NT2/D1 (cell line): ENCODE measurements around the gene ADAM8.
A peak's percentile ranks its signal among the peaks of the same experiment; 100 is the strongest.

Source experiments
- DNase-seq: peaks from one replicate; pipeline ENCODE4 v3.0.0-alpha.2; 2011; ENCODE audit warnings: low read depth, low spot score
- H3K27me3 ChIP-seq: 2 replicates; pipeline ENCODE4 v1.6.0; 2011; ENCODE audit warnings: mild to moderate bottlenecking; ENCODE audit not compliant: insufficient read length, insufficient read depth
- H3K36me3 ChIP-seq: 2 replicates; pipeline ENCODE4 v1.6.1; 2011; ENCODE audit warnings: mild to moderate bottlenecking, low read length, mixed read lengths; ENCODE audit not compliant: insufficient read depth, insufficient read length
- H3K4me1 ChIP-seq: 2 replicates; pipeline ENCODE4 v1.5.1; 2011; ENCODE audit not compliant: insufficient read depth, insufficient read length
- H3K4me3 ChIP-seq: 2 replicates; pipeline ENCODE4 v1.5.1; 2011; ENCODE audit warnings: low read depth; ENCODE audit not compliant: insufficient read length
- H3K9ac ChIP-seq: 2 replicates; pipeline ENCODE4 v1.6.0; 2011; ENCODE audit warnings: low read depth; ENCODE audit not compliant: insufficient read length
- H3K9me3 ChIP-seq: 2 replicates; pipeline ENCODE4 v1.5.1; 2011; ENCODE audit warnings: mild to moderate bottlenecking, low read length; ENCODE audit not compliant: insufficient read depth
- SUZ12 ChIP-seq: IDR thresholded peaks from 2 replicates; pipeline ENCODE4 v1.6.1; 2011; ENCODE audit not compliant: insufficient read length, insufficient read depth; ENCODE audit errors: extremely low read depth
- YY1 ChIP-seq: IDR thresholded peaks from 2 replicates; pipeline ENCODE4 v1.6.1; 2011; ENCODE audit not compliant: insufficient read length, insufficient read depth
- ZNF274 ChIP-seq: IDR thresholded peaks from 2 replicates; pipeline ENCODE4 v1.6.1; 2011; ENCODE audit warnings: mild to moderate bottlenecking, low read depth, low read length

Gene ADAM8

GRCh38 chr10:133231946-133232574 lies 44.6 kb downstream of the ADAM8 start:
- no peak for TF ChIP-seq ZNF274
- no peak for TF ChIP-seq YY1
- no peak for TF ChIP-seq SUZ12
- no peaks in the 10 kb centered on the region for H3K36me3 ChIP-seq
- H3K27me3 ChIP-seq, result peaks cover 82% of the 10 kb centered on the region
- H3K9me3 ChIP-seq, result peaks cover 7% of the 10 kb centered on the region; the same call in 1 of the 2 replicates
- no peak overlapping the region for H3K9ac ChIP-seq
- peak; percentile 60 for DNase-seq
- peaks cover 10% of the 10 kb centered on the region for H3K4me1 ChIP-seq
- H3K4me3 ChIP-seq, result peak overlapping the region; percentile 11

DNA sequence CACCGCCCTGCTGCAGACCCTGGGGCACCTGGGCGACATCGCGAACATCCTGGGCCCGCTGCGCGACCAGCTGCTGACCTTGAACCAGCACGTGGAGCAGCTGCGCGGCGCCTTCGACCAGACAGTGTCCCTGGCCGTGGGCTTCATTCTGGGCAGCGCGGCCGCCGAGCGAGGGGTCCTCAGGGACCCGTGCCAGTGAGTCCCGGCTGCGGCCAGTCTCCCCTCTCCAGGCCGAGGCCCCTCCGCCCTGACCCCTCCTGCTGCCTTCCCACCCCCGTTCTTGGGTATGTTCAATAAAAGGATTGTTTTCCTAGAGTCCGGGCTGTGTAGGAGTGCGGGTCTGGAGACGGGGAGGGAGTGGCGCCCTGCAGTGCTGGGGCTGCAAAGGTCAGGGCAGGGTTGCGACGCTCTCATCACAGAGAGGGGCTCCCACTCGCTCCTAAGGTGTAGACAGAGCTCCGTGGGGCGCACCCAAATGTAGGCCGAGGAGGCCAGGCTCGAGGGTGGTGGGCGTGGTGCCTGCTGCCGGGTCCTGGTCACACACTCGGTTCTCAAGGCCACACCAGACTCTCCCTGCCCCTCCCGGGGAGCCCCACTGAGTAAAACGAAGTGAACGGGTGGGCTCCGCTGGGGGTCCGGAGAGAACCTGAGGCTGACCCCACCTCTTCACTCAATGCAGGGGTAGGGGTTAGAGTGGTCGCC lies 45.3 kb downstream of the ADAM8 start:
- H3K9ac ChIP-seq, result no peak overlapping the region
- H3K4me1 ChIP-seq, result peaks cover 8% of the 10 kb centered on the region
- H3K36me3 ChIP-seq, result no peaks in the 10 kb centered on the region
- DNase-seq, result no peak
- TF ChIP-seq ZNF274 (no peak), YY1 (no peak), SUZ12 (no peak)
- H3K9me3 ChIP-seq, result peaks cover 7% of the 10 kb centered on the region; the same call in 1 of the 2 replicates
- H3K4me3 ChIP-seq, result peak overlapping the region; percentile 11
- peaks cover 81% of the 10 kb centered on the region for H3K27me3 ChIP-seq

GRCh38 chr10:133230387-133231195 lies 46.1 kb downstream of the ADAM8 start:
- H3K4me1 ChIP-seq, result peaks cover 8% of the 10 kb centered on the region
- H3K4me3 ChIP-seq, result peak overlapping the region; percentile 49
- H3K36me3 ChIP-seq, result no peaks in the 10 kb centered on the region
- TF ChIP-seq SUZ12 (peak; percentile 41), YY1 (no peak), ZNF274 (no peak)
- H3K9me3 ChIP-seq, result peaks cover 7% of the 10 kb centered on the region; the same call in 1 of the 2 replicates
- H3K9ac ChIP-seq, result peak overlapping the region; percentile 61
- H3K27me3 ChIP-seq, result peaks cover 73% of the 10 kb centered on the region
- DNase-seq, result no peak

DNA sequence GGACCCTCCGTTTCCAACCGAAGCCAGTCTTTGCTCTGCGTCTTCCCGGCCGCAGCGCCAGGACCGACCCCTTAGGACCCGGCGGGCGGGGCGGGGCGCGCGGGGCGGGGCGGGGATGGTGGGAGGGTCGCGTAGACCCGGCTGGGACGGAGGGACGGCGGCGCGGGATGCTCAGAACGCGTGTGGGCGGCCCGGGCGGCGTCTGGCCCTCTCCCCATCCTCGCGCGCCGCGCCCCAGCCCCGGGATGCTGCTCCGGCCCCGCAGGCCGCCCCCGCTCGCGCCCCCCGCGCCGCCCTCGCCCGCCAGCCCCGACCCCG lies 46.7 kb downstream of the ADAM8 start, which contains the start of gene UTF1:
TSS of gene UTF1 (plus strand) at position 174 of the 318 bp plus-strand sequence. CDS start at position 246, 72 bp downstream.
- Histone ChIP-seq H3K9ac (peak within 1 kb of the TSS; percentile 61), H3K36me3 (no peaks in the 10 kb centered on the region), H3K4me3 (peak within 1 kb of the TSS; percentile 49), H3K27me3 (peaks cover 67% of the 10 kb centered on the region), H3K9me3 (peaks cover 7% of the 10 kb centered on the region; the same call in 1 of the 2 replicates), H3K4me1 (peaks cover 8% of the 10 kb centered on the region)
- no peak for DNase-seq
- TF ChIP-seq ZNF274 (no peak), YY1 (no peak), SUZ12 (no peak)

DNA sequence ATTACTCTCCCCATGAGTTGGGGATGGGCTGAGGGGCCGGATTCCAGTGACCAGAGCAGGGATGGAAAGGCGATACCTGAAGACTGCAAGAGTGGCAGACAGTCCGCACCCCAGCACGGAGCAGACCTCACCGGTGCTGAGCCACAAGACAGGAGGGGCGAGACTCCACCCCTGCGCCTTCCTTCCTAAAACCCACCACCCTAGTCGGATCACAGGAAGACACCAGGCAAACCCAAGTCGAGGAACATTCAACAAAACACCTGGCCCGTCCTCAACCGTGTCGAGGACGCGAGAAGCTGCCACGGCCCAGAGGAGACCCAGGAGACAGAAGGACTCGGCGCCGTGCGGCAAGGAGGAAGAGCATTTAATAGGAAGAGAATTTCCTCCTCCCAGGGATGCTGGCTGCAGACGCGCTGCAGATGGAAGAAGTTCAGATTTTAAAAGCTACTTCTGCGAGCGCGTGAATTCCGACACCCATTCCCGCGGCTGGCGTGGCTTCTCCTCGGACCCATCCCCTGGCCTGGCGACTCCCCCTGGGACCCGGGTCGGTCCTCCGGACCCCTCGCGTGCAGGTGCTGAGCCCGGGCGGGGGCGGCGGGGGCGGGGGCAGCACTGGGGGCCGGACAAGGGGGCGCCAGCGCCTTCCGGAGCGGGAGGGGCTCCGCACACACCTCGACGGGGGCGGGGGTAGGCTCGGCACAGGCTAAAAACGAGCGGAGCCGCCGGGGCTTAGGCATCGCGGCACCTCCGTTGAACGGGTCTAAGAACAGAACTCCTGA lies 47.2 kb downstream of the ADAM8 start:
- H3K9ac ChIP-seq, result no peak overlapping the region
- peaks cover 12% of the 10 kb centered on the region for H3K4me1 ChIP-seq
- H3K27me3 ChIP-seq, result peaks cover 64% of the 10 kb centered on the region
- no peak overlapping the region for H3K4me3 ChIP-seq
- DNase-seq, result no peak
- peaks cover 7% of the 10 kb centered on the region; the same call in 1 of the 2 replicates for H3K9me3 ChIP-seq
- TF ChIP-seq YY1 (no peak), SUZ12 (no peak), ZNF274 (no peak)
- no peaks in the 10 kb centered on the region for H3K36me3 ChIP-seq

- TF ChIP-seq YY1 (no peak), ZNF274 (no peak), SUZ12 (no peak)
- Histone ChIP-seq H3K9ac (no peak overlapping the region), H3K4me1 (peaks cover 7% of the 10 kb centered on the region), H3K27me3 (peaks cover 46% of the 10 kb centered on the region), H3K9me3 (peaks cover 7% of the 10 kb centered on the region; the same call in 1 of the 2 replicates), H3K36me3 (no peaks in the 10 kb centered on the region), H3K4me3 (no peak overlapping the region)
- no peak for DNase-seq
Measured at GRCh38 chr10:133227256-133227655, 49.4 kb downstream of the ADAM8 start.
